PC-3 (cell line): ENCODE measurements around the gene PHC3. TPM values are rescaled to one million over a fixed set of nuclear protein-coding genes. Genes with fewer than 3 reads are reported as not detected.
A peak's percentile ranks its signal among the peaks of the same experiment; 100 is the strongest.

ENCODE experiments used
- ATAC-seq: fragments of 200-7000 bp; cut with Tn5 transposase; 2 replicates; pipeline ENCODE4 v1.9.1; 2020; ENCODE audit warnings: mild to moderate bottlenecking, moderate library complexity
- BruUV-seq: library from RNA; stranded (reverse); fragments of 400-500 nt; replicated peaks from 2 replicates; lab custom pipeline; 2021; lab: Mats Ljungman, UMichigan
- CTCF ChIA-PET: fragments of 300-600 bp; sonication (Branson Sonifier 250); formaldehyde crosslinking; loops from one replicate; lab custom pipeline; 2022; ENCODE audit warnings: antibody characterized with exemption; lab: Charles Lee
- POLR2A ChIA-PET: fragments of 300-600 bp; sonication (Branson Sonifier 250); formaldehyde crosslinking; loops from one replicate; lab custom pipeline; 2022; ENCODE audit warnings: antibody characterized with exemption; ENCODE audit not compliant: unreplicated experiment; lab: Charles Lee
- DNase-seq: peaks from one replicate; pipeline ENCODE4 v3.0.0-alpha.2; 2015
- H2AFZ ChIP-seq: fragments of 300-600 bp; sonication (generic); 2 replicates; pipeline ENCODE4 v1.6.0; 2016; ENCODE audit warnings: antibody characterized with exemption, low read length
- H3F3A ChIP-seq: fragments of 300-600 bp; sonication (generic); one replicate; pipeline ENCODE4 v1.6.0; 2017; ENCODE audit warnings: antibody characterized with exemption, low read length, control low read depth, mild to moderate bottlenecking; ENCODE audit not compliant: unreplicated experiment
- H3K27ac ChIP-seq: fragments of 300-600 bp; sonication (generic); 2 replicates; pipeline ENCODE4 v1.5.1; 2016; ENCODE audit warnings: mild to moderate bottlenecking, low read length
- H3K27me3 ChIP-seq: fragments of 300-600 bp; sonication (generic); 2 replicates; pipeline ENCODE4 v1.6.1; 2016; ENCODE audit warnings: low read length, mixed read lengths
- H3K36me3 ChIP-seq: fragments of 300-600 bp; sonication (generic); 2 replicates; pipeline ENCODE4 v1.6.1; 2016; ENCODE audit warnings: low read depth, mixed run types, low read length, mixed read lengths
- H3K4me1 ChIP-seq: fragments of 300-600 bp; sonication (generic); 2 replicates; pipeline ENCODE4 v1.5.1; 2016; ENCODE audit warnings: low read length; ENCODE audit not compliant: insufficient read depth
- H3K4me2 ChIP-seq: fragments of 300-600 bp; sonication (generic); 2 replicates; pipeline ENCODE4 v1.6.0; 2016; ENCODE audit warnings: low read length
- H3K4me3 ChIP-seq: fragments of 300-600 bp; sonication (generic); 2 replicates; pipeline ENCODE4 v1.5.1; 2016; ENCODE audit warnings: mild to moderate bottlenecking, low read length, mixed read lengths
- H3K79me2 ChIP-seq: fragments of 300-600 bp; sonication (generic); 2 replicates; pipeline ENCODE4 v1.6.1; 2017; ENCODE audit warnings: low read length, mixed read lengths
- H3K9ac ChIP-seq: fragments of 300-600 bp; sonication (generic); 2 replicates; pipeline ENCODE4 v1.6.0; 2016; ENCODE audit warnings: mild to moderate bottlenecking, low read length
- H3K9me2 ChIP-seq: fragments of 300-600 bp; sonication (generic); replicated peaks from 2 replicates; pipeline ENCODE4 v1.6.1; 2016; ENCODE audit warnings: mixed run types, low read length, mixed read lengths
- H3K9me3 ChIP-seq: fragments of 300-600 bp; sonication (generic); 2 replicates; pipeline ENCODE4 v1.6.1; 2016; ENCODE audit warnings: low read length, mixed read lengths
- H4K20me1 ChIP-seq: fragments of 300-600 bp; sonication (generic); 2 replicates; pipeline ENCODE4 v1.6.1; 2016; ENCODE audit warnings: low read length, mixed read lengths
- EZH2 ChIP-seq: fragments of 300-600 bp; sonication (generic); IDR thresholded peaks from one replicate; pipeline ENCODE4 v1.6.1; 2017; ENCODE audit warnings: antibody characterized with exemption, mild to moderate bottlenecking, low read length; ENCODE audit not compliant: unreplicated experiment
- EZH2phosphoT487 ChIP-seq: fragments of 300-600 bp; sonication (generic); IDR thresholded peaks from 2 replicates; pipeline ENCODE4 v1.6.1; 2018; ENCODE audit warnings: mild to moderate bottlenecking, antibody characterized with exemption, low read length, borderline replicate concordance
- intact Hi-C: fragments of 100-400 bp; cut with micrococcal nuclease; formaldehyde crosslinking; loops from 2 replicates; pipeline ENCODE4 v1.9.0; 2023
- total RNA-seq: library from RNA; depleted of rRNA; stranded (reverse); fragments of >200 nt; gene quantifications from 2 replicates; pipeline ENCODE4 v1.2.3, GENCODE V29; 2014
- TF ChIP-seq, protein P1 (sequence below): fragments of 300-600 bp; sonication (generic); conservative IDR thresholded peaks from 2 replicates; pipeline ENCODE4 v1.5.1; 2017; ENCODE audit warnings: antibody characterized with exemption, low read depth, mild to moderate bottlenecking, low read length

The PHC3 gene
- total RNA-seq, 1 experiment from 2014 or later: 7.5 TPM

DNA sequence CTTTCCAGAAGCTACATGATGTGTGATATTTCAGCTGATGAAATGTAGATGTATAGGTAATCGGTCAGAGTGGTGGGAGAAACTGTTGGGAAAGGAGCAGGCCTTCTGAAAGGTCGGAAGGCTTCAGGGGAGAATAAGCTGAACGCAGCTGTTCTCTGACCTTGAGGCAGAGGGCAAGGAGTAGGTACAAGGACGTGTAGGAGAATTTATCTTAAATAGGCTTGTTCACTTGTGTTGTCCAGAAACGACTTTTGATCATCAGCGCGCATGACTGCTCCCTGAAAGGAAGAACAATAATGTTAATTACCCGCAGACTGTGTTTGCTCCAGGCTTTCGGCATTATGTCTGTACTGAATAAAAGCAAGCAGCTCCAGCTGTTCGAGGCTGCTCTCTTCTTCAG, 104.2 kb downstream of the PHC3 start:
- no peaks in the 10 kb centered on the region for H3K79me2 ChIP-seq
- no peak overlapping the region for H3K4me3 ChIP-seq
- H3K36me3 ChIP-seq: no peaks in the 10 kb centered on the region
- no TSS peak for BruUV-seq
- no peak overlapping the region for H3K9ac ChIP-seq
- H3K27ac ChIP-seq: no peak overlapping the region
- DNase-seq (no peak), ATAC-seq (no peak)
- intact Hi-C loops: no loop called here
- H2AFZ ChIP-seq: no peak overlapping the region
- H3F3A ChIP-seq: no peaks in the 10 kb centered on the region
- TF ChIP-seq EZH2: no peak
- no peak for TF ChIP-seq EZH2phosphoT487
- TF ChIP-seq, protein P1, sequence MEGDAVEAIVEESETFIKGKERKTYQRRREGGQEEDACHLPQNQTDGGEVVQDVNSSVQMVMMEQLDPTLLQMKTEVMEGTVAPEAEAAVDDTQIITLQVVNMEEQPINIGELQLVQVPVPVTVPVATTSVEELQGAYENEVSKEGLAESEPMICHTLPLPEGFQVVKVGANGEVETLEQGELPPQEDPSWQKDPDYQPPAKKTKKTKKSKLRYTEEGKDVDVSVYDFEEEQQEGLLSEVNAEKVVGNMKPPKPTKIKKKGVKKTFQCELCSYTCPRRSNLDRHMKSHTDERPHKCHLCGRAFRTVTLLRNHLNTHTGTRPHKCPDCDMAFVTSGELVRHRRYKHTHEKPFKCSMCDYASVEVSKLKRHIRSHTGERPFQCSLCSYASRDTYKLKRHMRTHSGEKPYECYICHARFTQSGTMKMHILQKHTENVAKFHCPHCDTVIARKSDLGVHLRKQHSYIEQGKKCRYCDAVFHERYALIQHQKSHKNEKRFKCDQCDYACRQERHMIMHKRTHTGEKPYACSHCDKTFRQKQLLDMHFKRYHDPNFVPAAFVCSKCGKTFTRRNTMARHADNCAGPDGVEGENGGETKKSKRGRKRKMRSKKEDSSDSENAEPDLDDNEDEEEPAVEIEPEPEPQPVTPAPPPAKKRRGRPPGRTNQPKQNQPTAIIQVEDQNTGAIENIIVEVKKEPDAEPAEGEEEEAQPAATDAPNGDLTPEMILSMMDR: no peak
- H4K20me1 ChIP-seq: no peaks in the 10 kb centered on the region
- no peaks in the 10 kb centered on the region; the same call in 1 of the 2 replicates for H3K4me1 ChIP-seq
- H3K27me3 ChIP-seq: no peaks in the 10 kb centered on the region
- ChIA-PET POLR2A (interaction anchor here (0.6 kb wide), 1 partner anchor 18 kb away, joined by 6 read pairs; no protein-coding TSS in a partner anchor), CTCF (no interaction called here)
- H3K9me2 ChIP-seq: no peaks in the 10 kb centered on the region
- H3K4me2 ChIP-seq: no peak overlapping the region
- H3K9me3 ChIP-seq: no peaks in the 10 kb centered on the region

DNA sequence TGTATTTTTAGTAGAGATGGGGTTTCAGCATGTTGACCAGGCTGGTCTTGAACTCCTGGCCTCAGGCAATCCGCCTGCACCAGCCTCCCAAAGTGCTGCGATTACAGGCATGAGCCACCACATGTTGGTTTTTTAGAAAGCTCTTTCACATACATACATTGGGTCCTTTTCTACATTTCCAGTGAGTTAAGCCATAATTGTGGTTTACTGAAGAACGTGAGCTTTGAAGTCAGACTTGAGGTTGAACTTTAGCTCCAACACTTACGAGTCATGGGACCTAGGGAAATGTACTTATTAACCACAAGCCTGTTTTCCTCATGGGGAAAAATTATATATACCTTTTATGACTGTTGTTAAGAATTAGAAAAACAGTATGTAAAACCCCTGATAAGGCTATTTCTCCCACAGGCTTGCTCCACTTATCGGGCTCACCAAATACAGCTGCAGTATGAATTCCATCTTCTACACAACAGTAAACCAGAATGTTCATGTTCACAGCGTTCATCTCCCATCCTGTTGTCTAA, 104.8 kb downstream of the PHC3 start:
- Histone ChIP-seq H3K4me1 (no peaks in the 10 kb centered on the region; the same call in 1 of the 2 replicates), H3K27ac (no peak overlapping the region), H3K36me3 (no peaks in the 10 kb centered on the region), H3K79me2 (no peaks in the 10 kb centered on the region), H3K9me2 (no peaks in the 10 kb centered on the region), H3K4me3 (no peak overlapping the region), H3K9ac (no peak overlapping the region), H2AFZ (no peak overlapping the region), H3K9me3 (no peaks in the 10 kb centered on the region), H3F3A (no peaks in the 10 kb centered on the region), H3K4me2 (no peak overlapping the region), H4K20me1 (no peaks in the 10 kb centered on the region), H3K27me3 (no peaks in the 10 kb centered on the region)
- peak; percentile 33; the same call in 1 of the 2 replicates for ATAC-seq
- TF ChIP-seq, protein P1: no peak
- DNase-seq: peak; percentile 49
- ChIA-PET POLR2A (no interaction called here), CTCF (no interaction called here)
- intact Hi-C loops: no loop called here
- no TSS peak for BruUV-seq

DNA sequence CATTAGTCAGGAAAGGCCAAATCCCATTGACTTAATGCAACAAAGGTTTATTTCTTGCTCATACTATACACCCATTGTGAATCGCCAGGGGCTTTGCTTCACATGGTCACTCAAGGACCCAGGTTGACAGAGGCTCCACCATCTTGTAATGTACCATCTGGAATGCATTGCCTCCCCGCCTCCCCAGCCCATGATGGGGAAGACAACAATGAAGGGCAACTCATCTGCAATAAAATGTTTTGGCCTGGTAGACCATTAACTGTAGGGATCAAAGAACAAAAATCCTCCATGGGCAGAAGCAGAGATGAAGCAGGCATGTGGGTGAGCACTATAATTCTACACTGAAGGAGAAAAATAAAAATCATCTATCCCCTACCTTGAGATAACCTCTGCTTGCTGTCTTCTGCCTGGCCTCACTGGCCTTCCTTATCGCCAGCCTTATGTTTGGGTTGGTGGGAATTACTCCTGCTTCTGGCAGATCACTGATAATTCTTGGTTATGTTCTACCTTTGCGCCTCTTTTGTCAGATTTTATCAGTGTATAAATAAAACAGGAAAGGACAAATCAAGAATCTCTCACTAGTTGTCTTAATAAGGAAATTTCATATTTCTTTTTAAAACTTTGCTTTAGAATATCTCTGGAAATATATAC, 106.0 kb downstream of the PHC3 start:
- Histone ChIP-seq H3K27ac (no peak overlapping the region), H3K4me3 (no peak overlapping the region), H3K79me2 (no peaks in the 10 kb centered on the region), H2AFZ (no peak overlapping the region), H3K9me3 (no peaks in the 10 kb centered on the region), H3K4me1 (no peaks in the 10 kb centered on the region; the same call in 1 of the 2 replicates), H3K9ac (no peak overlapping the region), H3F3A (no peaks in the 10 kb centered on the region), H3K4me2 (no peak overlapping the region), H3K9me2 (no peaks in the 10 kb centered on the region), H3K27me3 (no peaks in the 10 kb centered on the region), H4K20me1 (no peaks in the 10 kb centered on the region), H3K36me3 (no peaks in the 10 kb centered on the region)
- ChIA-PET POLR2A (no interaction called here), CTCF (no interaction called here)
- no TSS peak for BruUV-seq
- DNase-seq: no peak
- intact Hi-C loops: no loop called here
- no peak for ATAC-seq
- TF ChIP-seq, protein P1: no peak
- TF ChIP-seq EZH2phosphoT487 (no peak), EZH2 (no peak)
